ENCODE results near the gene STX2.
"Not testable (repeated sequence)": the region's sequence is repeated elsewhere in the genome, so short reads cannot be mapped to it uniquely, and the experiment has no call there.

The STX2 gene

GRCh38 chr12:130838951-130839769, at the start of gene STX2:
STX2 (minus strand) TSS chr12:130839250; CDS start chr12:130839099, 151 bp downstream.
- no peak for FAIRE-seq

DNA sequence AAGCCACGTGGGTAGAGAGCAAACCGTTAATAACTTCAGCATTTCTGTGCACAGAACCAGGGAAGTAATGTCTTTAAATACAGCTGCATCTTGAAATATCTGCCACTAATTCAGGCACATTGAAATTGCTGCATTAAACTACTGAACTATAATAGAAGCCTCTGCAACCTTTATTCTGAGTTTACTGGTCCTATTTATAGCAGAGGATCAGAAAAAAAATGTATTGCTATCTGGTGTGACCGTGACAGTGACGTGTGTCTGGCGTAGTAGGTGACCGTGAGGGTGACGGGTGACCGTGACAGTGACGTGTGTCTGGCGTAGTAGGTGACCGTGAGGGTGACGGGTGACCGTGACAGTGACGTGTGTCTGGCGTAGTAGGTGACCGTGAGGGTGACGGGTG, 48.1 kb upstream of the STX2 start:
- FAIRE-seq, result not testable (repeated sequence)

DNA sequence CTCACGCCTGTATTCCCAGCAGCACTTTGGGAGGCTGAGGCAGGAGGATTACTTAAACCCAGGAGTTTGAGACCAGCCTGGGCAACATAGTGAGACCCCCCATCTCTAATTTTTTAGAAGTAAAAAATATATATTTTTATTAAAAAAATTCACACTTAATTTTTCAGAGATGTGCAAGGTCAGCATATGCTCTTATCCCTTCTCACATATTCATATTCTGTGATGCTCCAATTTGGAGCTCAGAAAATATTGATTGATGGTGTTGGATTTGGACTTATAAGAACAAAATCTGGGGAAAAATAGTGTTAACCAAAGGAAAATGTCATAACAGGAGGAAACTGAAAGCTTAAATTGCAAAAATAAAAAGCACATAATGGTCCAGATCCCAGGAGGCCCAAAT, 42.5 kb upstream of the STX2 start:
- FAIRE-seq, result no peak

- no peak for FAIRE-seq
Observed at GRCh38 chr12:130881046-130881445, 42.0 kb upstream of the STX2 start.

- no peak for FAIRE-seq
Observed at GRCh38 chr12:130880411-130880885, 41.4 kb upstream of the STX2 start.

DNA sequence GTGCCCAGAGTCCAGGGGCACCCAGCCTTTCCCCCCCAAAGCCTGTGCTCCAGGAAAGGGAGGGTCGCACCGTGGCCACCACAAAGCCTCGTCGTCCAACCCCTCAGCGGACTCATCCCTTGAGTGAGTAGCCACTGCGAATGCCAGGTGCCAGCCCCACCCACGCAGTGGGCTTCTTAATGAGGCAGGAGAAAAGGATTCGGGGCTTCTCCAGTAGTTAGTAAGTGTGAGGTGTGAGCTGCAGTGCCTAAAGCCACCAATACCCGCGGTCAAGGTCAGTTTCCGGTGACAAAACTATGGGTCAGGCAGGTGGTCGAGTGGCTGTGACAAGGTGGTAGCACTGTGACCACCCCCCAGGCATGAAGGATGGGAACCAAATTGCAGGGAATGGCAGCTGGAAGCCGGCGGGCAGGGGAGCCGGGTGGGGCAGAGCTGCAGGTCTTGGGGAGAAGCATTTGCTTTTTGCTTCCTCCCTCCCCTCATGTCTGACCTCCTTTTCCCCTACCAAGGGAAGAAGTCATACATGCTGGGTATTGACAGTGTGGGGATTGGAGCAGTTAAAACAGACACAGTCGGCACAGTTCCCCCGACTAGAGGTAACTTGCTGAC, 40.8 kb upstream of the STX2 start:
- no peak for FAIRE-seq

GRCh38 chr12:130879212-130879686, 40.2 kb upstream of the STX2 start:
- no peak for FAIRE-seq

DNA sequence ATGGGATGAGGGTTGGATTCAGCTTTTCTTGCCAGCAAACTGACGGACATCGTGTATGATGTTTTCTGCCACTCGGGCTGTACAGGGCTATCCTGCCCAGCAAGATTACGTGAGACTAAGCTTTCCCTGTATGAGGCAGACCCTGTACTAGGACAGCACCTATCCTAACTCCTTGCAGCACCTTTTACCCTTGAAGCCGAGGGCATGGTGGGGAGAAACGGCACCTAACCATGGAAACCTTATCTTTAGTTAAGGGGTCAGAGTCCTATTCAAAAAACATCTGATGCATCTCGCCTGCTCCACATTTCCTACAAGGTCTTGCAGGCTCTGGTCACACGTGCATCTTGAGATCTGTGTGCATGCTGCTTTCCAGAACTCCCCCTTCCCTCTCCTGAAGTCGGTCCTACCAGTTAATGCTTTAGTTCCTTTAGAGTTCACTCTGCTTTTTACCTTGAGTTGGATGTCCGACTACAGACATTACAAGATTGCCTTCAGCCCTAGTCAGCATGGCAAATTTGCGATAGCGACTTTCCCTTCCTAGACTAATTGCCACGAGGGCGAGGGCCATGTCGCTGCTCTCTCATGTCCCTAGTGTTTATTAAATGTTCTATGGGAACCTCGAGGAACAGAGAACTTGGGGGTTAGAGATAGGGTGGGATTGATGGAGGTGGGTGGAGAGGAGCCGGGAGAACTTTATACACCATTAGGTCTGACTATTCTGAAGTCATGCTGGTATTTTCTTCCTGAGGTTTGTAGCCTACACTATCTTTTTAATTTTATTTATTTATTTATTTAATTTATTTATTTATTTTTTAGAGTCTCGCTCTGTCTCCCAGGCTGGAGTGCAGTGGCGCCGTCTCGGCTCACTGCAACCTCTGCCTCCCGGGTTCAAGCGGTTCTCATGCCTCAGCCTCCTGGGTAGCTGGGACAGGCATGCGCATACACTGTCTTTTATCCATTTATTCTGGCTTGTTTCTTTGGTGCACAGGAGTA, 39.4 kb upstream of the STX2 start:
- no peak for FAIRE-seq

- no peak for FAIRE-seq
Observed at GRCh38 chr12:130877333-130877732, 38.3 kb upstream of the STX2 start.

DNA sequence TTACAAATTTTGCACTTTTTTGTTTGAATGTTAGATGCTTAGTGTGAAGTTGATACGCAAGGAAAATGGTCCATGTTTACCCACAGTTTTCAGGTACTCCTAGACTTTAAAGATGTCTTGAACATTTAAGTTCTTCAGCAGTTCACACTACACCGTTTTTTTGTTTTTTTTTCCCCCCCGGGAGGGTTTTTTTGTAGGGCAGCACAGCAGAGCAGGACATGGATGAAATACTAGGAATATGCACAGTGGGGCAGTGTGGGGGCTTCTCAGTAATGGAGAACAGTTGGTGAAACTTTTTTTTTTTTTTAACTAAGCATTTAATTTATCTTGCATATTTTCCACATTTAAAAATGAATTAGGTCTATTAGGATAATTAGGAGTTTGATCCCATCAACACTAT, 37.7 kb upstream of the STX2 start:
- FAIRE-seq, result no peak

DNA sequence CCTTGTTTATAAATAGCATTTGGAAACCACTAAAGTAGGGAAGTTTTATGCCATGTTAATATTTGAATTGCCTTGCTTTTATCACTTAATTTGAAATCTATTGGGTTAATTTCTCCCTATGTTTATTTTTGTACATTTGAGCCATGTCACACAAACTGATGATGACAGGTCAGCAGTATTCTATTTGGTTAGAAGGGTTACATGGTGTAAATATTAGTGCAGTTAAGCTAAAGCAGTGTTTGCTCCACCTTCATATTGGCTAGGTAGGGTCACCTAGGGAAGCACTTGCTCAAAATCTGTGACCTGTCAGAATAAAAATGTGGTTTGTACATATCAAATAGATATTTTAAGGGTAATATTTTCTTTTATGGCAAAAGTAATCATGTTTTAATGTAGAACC, 37.2 kb upstream of the STX2 start:
- FAIRE-seq, result no peak

GRCh38 chr12:130875708-130876107, 36.7 kb upstream of the STX2 start:
- FAIRE-seq, result not testable (repeated sequence)

DNA sequence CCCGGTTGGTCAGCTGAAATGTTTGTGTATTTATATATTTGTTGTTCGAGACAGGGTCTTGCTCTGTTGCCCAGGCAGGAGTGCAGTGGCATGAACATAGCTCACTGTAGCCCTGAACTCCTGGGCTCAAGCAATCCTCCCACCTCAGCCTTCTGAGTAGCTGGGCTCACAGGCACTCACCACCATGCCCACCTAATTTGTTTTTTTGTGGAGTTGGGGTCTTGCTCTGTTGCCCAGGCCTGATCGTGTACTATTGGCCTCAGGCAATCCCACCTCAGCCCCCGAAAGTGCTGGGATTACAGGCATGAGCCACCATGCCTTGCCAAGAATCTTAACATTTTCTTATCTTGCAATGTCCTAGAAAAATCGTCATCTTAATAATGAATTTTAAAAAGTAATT, 36.1 kb upstream of the STX2 start:
- FAIRE-seq, result no peak

GRCh38 chr12:130874696-130875095, 35.6 kb upstream of the STX2 start:
- no peak for FAIRE-seq

GRCh38 chr12:130873825-130874224, 34.8 kb upstream of the STX2 start:
- no peak for FAIRE-seq

DNA sequence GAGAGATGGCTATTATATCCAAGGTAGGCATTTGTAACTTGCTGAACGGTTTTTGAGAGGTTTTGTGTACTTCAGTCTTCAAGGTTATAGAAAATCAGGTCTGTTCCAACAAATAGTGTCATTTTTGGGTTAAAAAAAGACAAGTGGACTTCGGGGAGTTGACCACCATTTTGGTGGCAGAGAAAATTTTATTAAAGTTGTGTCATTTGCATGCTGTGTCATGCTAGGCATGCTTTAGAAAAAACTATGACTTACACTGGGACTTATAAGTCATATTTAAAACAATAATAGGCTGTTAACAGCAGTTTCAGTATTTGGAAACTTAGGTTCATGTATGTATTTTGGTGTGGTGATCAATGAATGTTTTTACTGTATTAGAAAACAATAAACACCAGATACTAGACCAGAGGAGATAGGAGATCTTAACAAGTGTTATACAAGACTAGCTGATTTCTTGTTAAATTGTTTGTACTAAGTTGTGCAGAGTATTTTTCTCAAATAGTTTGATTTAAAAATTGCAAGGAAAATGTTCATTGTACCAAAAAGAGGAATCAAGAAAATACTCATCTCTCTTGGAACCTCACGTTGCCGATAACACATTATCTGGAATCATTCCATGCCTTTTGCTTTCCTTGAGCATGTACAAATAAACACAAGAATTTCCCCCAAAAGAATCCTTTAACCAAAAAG, 34.2 kb upstream of the STX2 start:
- no peak for FAIRE-seq

- no peak for FAIRE-seq
Observed at GRCh38 chr12:130872179-130873096, 33.4 kb upstream of the STX2 start.

GRCh38 chr12:130871286-130872178, 32.5 kb upstream of the STX2 start, which contains the start of gene RAN:
RAN (plus strand) TSS chr12:130872066; CDS start chr12:130872594, 528 bp downstream.
- no peak for FAIRE-seq

DNA sequence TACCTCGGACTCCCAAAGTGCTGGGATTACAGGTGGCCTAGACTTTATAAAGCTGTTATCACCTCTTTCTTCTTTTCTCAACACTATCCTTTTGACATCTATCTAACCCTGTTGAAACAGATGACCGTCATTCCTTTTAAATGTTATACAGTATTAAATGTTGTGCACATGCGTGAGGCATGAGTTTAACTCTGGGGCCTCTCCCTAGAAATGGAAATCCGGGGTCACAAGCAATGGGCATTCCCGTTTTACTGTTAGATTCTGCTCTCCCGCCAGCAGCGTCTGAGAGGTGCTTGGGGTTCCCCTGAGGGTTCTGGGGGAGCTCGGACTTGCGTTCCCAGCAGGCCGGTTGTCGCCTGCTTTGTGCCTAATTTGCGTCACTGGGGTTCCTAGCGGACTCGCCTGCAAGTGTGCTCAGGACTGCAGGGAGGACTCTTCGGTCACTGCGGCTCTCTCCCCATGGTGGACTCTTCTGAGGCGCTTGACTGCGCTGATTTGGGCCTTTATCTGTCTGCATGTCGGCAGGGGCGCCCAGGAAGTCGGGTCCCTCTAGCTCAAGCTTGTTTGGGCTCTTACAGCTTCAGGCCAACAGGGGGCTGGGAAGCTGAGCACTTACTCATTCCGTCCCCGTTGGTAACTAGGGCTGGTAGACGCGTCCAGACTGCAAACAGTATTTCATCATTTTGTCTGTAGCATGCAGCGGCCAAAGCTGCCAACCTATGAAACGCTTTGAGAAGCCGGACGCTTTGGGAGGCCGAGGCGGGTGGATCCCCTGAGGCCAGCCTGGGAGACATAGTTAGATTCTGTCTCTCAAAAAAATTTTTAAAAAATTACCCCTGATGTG, 31.6 kb upstream of the STX2 start:
- no peak for FAIRE-seq

Measured in endometrium (tissue), 2 donors.